ENCODE results near the gene KRT36. TPM values are rescaled to one million over a fixed set of nuclear protein-coding genes. Genes with fewer than 3 reads are reported as not detected.

KRT36 gene
- total RNA-seq = not detected

GRCh38 chr17:41489531-41489930 lies at the start of gene KRT36:
TSS of gene KRT36 (minus strand) at chr17:41489910. CDS start at chr17:41489864, 46 bp downstream.
- DNase-seq (ENCODE audit: low spot score in 2 of 2) (no peak), FAIRE-seq (no peak)

GRCh38 chr17:41539071-41539492 lies 49.4 kb upstream of the KRT36 start:
- no peak for FAIRE-seq
- no peak for DNase-seq (ENCODE audit: low spot score in 2 of 2)

- DNase-seq (ENCODE audit: low spot score in 2 of 2) (no peak), FAIRE-seq (no peak)
Measured at GRCh38 chr17:41538565-41538991, 48.9 kb upstream of the KRT36 start.

- no peak for FAIRE-seq
- no peak for DNase-seq (ENCODE audit: low spot score in 2 of 2)
Measured at GRCh38 chr17:41537990-41538389, 48.3 kb upstream of the KRT36 start.

- no peak for DNase-seq (ENCODE audit: low spot score in 2 of 2)
- FAIRE-seq = no peak
Measured at GRCh38 chr17:41537614-41537954, 47.9 kb upstream of the KRT36 start.

- no peak for FAIRE-seq
- no peak for DNase-seq (ENCODE audit: low spot score in 2 of 2)
Measured at GRCh38 chr17:41536741-41537613, 47.3 kb upstream of the KRT36 start.

GRCh38 chr17:41535764-41536481 lies 46.2 kb upstream of the KRT36 start:
- DNase-seq (ENCODE audit: low spot score in 2 of 2) (no peak), FAIRE-seq (no peak)

GRCh38 chr17:41534899-41535546 lies 45.3 kb upstream of the KRT36 start:
- no peak for DNase-seq (ENCODE audit: low spot score in 2 of 2)
- FAIRE-seq = no peak

GRCh38 chr17:41533613-41534012 lies 43.9 kb upstream of the KRT36 start:
- FAIRE-seq (no peak), DNase-seq (ENCODE audit: low spot score in 2 of 2) (no peak)

- DNase-seq (ENCODE audit: low spot score in 2 of 2) (no peak), FAIRE-seq (no peak)
Measured at GRCh38 chr17:41532947-41533570, 43.3 kb upstream of the KRT36 start.

GRCh38 chr17:41531993-41532392 lies 42.3 kb upstream of the KRT36 start:
- DNase-seq (ENCODE audit: low spot score in 2 of 2) (no peak), FAIRE-seq (no peak)

- DNase-seq (ENCODE audit: low spot score in 2 of 2) (no peak), FAIRE-seq (no peak)
Measured at GRCh38 chr17:41530062-41531048, 40.6 kb upstream of the KRT36 start.

- DNase-seq (ENCODE audit: low spot score in 2 of 2) (no peak), FAIRE-seq (no peak)
Measured at GRCh38 chr17:41529491-41529915, 39.8 kb upstream of the KRT36 start.

GRCh38 chr17:41528959-41529353 lies 39.2 kb upstream of the KRT36 start:
- no peak for FAIRE-seq

GRCh38 chr17:41527063-41528023 lies 37.6 kb upstream of the KRT36 start:
- FAIRE-seq (no peak), DNase-seq (ENCODE audit: low spot score in 2 of 2) (no peak)

More at GRCh38 chr17:41528959-41529353, 39.2 kb upstream of the KRT36 start:
- DNase-seq (ENCODE audit: low spot score in 2 of 2) = no peak

GRCh38 chr17:41524261-41524660 lies 34.6 kb upstream of the KRT36 start:
- DNase-seq (ENCODE audit: low spot score in 2 of 2) = no peak
- no peak for FAIRE-seq

- DNase-seq (ENCODE audit: low spot score in 2 of 2) (no peak), FAIRE-seq (no peak)
Measured at GRCh38 chr17:41523787-41524186, 34.1 kb upstream of the KRT36 start.

- FAIRE-seq (no peak), DNase-seq (ENCODE audit: low spot score in 2 of 2) (no peak)
Measured at GRCh38 chr17:41523225-41523593, 33.5 kb upstream of the KRT36 start.

Data from frontal cortex (tissue), 4 donors.